Neural crest cell (in vitro differentiated cells): ENCODE data around the gene TMEM51. TPM values are rescaled to one million over a fixed set of nuclear protein-coding genes. Genes with fewer than 3 reads are reported as not detected.

Experiments
- DNase-seq: peaks from one replicate; pipeline ENCODE4 v3.0.0; 2021; ENCODE audit warnings: low read depth, mixed read lengths, low spot score
- H3K27ac Mint-ChIP-seq: one replicate; pipeline ENCODE4 v1.8.0; 2021; ENCODE audit warnings: mild to moderate bottlenecking, mixed read lengths; ENCODE audit not compliant: unreplicated experiment
- H3K27me3 Mint-ChIP-seq: 2 replicates; pipeline ENCODE4 v1.8.0; 2021; ENCODE audit warnings: low read depth, mild to moderate bottlenecking, mixed read lengths
- H3K36me3 Mint-ChIP-seq: 2 replicates; pipeline ENCODE4 v1.8.0; 2021; ENCODE audit warnings: low read depth, mild to moderate bottlenecking, mixed read lengths
- H3K4me1 Mint-ChIP-seq: 2 replicates; pipeline ENCODE4 v1.8.0; 2021; ENCODE audit warnings: mixed read lengths
- H3K4me3 Mint-ChIP-seq: one replicate; pipeline ENCODE4 v1.8.0; 2021; ENCODE audit warnings: mild to moderate bottlenecking, mixed read lengths
- H3K9me3 Mint-ChIP-seq: 2 replicates; pipeline ENCODE4 v1.8.0; 2021; ENCODE audit warnings: mixed read lengths
- CTCF ChIP-seq: fragments of 200-600 bp; sonication (generic); conservative IDR thresholded peaks from 2 replicates; pipeline ENCODE4 v1.5.0; 2021; ENCODE audit warnings: antibody characterized with exemption, mild to moderate bottlenecking
- total RNA-seq: library from RNA; stranded (reverse); gene quantifications from 2 replicates; pipeline ENCODE4 v1.2.1, GENCODE V29; 2021

Gene TMEM51
- total RNA-seq, 1 donor from 2014 or later: 6.7 TPM

DNA sequence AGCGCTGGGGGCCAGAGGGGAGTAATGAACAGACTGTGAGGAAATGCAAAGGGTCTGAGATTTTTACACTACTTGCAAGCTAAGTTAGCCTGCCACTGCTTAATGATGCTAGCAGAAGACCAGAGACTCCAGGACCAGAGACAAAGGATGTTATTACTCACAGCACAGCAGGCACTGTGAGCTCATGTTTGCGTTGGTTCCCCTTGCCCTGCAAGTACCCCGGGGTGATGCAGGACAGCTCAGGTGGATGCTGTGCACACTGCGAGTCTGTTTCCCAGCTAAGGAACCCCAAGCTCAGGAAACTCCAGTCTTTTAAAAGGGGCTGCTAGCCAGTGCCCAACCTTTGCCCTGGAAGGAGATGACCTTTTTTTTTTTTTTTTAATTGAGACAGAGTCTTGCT, 94.7 kb downstream of the TMEM51 start:
- no peak for TF ChIP-seq CTCF
- Mint-ChIP-seq H3K4me1 (peaks cover 57% of the 10 kb centered on the region), H3K4me3 (no peak overlapping the region), H3K9me3 (peaks cover 2% of the 10 kb centered on the region), H3K27me3 (peaks cover 9% of the 10 kb centered on the region), H3K27ac (no peak overlapping the region), H3K36me3 (no peaks in the 10 kb centered on the region)
- DNase-seq: no peak

GRCh38 chr1:15249081-15249480, 95.5 kb downstream of the TMEM51 start:
- H3K27me3 Mint-ChIP-seq: peaks cover 9% of the 10 kb centered on the region
- no peak overlapping the region for H3K27ac Mint-ChIP-seq
- H3K9me3 Mint-ChIP-seq: peaks cover 2% of the 10 kb centered on the region
- no peaks in the 10 kb centered on the region for H3K36me3 Mint-ChIP-seq
- DNase-seq: no peak
- no peak overlapping the region for H3K4me3 Mint-ChIP-seq
- TF ChIP-seq CTCF: no peak
- peaks cover 56% of the 10 kb centered on the region for H3K4me1 Mint-ChIP-seq

GRCh38 chr1:15251857-15252835, 98.6 kb downstream of the TMEM51 start:
- DNase-seq: no peak
- no peak for TF ChIP-seq CTCF
- Mint-ChIP-seq H3K4me3 (no peak overlapping the region), H3K27ac (no peak overlapping the region), H3K4me1 (peaks cover 30% of the 10 kb centered on the region), H3K27me3 (peaks cover 9% of the 10 kb centered on the region), H3K9me3 (no peaks in the 10 kb centered on the region), H3K36me3 (no peaks in the 10 kb centered on the region)

DNA sequence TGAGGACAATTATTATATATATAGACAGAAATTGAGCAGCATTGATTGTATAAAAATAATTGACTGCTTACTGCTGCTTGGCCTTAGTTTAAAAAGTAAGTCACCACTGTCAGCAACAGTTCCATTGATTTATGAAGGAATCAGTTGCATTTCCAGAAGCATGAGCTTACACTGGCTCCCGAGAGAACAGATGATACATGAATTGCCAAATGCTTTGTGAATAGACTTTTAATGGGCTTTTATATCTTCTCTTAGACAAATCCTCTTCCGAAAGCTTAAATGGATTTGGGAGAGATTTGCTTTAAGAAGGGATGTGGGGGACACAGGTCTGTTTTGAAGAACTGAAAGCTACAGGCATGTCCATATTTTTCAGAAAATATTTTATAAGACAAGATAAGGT, 101.0 kb downstream of the TMEM51 start:
- Mint-ChIP-seq H3K27me3 (peaks cover 8% of the 10 kb centered on the region), H3K4me1 (peaks cover 16% of the 10 kb centered on the region), H3K36me3 (no peaks in the 10 kb centered on the region)

GRCh38 chr1:15255582-15256149, 102.1 kb downstream of the TMEM51 start:
- Mint-ChIP-seq H3K9me3 (no peaks in the 10 kb centered on the region), H3K27ac (no peak overlapping the region), H3K4me1 (peaks cover 23% of the 10 kb centered on the region), H3K27me3 (no peaks in the 10 kb centered on the region), H3K4me3 (no peak overlapping the region), H3K36me3 (no peaks in the 10 kb centered on the region)
- no peak for DNase-seq
- no peak for TF ChIP-seq CTCF

More for the DNA sequence above, 101.0 kb downstream of the TMEM51 start:
- H3K4me3 Mint-ChIP-seq: no peak overlapping the region
- no peak overlapping the region for H3K27ac Mint-ChIP-seq
- no peak for TF ChIP-seq CTCF
- no peak for DNase-seq
- H3K9me3 Mint-ChIP-seq: no peaks in the 10 kb centered on the region
